Urothelium cell line (cell line): Measurements from ENCODE around the gene CEBPA.

ENCODE experiments used
- DNase-seq: peaks from one replicate; pipeline ENCODE4 v3.0.0; 2011; ENCODE audit warnings: low spot score, mixed read lengths
- FAIRE-seq: peaks from 2 replicates; lab custom pipeline; 2011; peaks lifted over from hg19 to GRCh38; lab: Jason Lieb, UNC

Gene CEBPA

GRCh38 chr19:33302175-33302973, at the start of gene CEBPA:
TSS of gene CEBPA (minus strand) at chr19:33302534. CDS start at chr19:33302414, 120 bp downstream.
- FAIRE-seq (no peak), DNase-seq (peak; percentile 71)

- DNase-seq (peak; percentile 38), FAIRE-seq (no peak)
These were observed 48.4 kb upstream of the CEBPA start for GRCh38 chr19:33350538-33351309.

- FAIRE-seq, result no peak
These were observed 47.3 kb upstream of the CEBPA start for GRCh38 chr19:33349319-33350289.

GRCh38 chr19:33348301-33349010, 46.1 kb upstream of the CEBPA start:
- DNase-seq, result no peak
- no peak for FAIRE-seq

More at GRCh38 chr19:33349319-33350289, 47.3 kb upstream of the CEBPA start:
- DNase-seq, result no peak

- DNase-seq, result no peak
- FAIRE-seq, result no peak
These were observed 45.0 kb upstream of the CEBPA start for GRCh38 chr19:33347300-33347699.

GRCh38 chr19:33346665-33347064, 44.3 kb upstream of the CEBPA start:
- DNase-seq (no peak), FAIRE-seq (no peak)

GRCh38 chr19:33345163-33345562, 42.8 kb upstream of the CEBPA start:
- DNase-seq, result no peak
- FAIRE-seq, result no peak

- no peak for DNase-seq
- no peak for FAIRE-seq
These were observed 42.2 kb upstream of the CEBPA start for GRCh38 chr19:33344573-33344925.

- DNase-seq, result no peak
- FAIRE-seq, result no peak
These were observed 41.7 kb upstream of the CEBPA start for GRCh38 chr19:33343859-33344572.

GRCh38 chr19:33343301-33343700, 41.0 kb upstream of the CEBPA start:
- DNase-seq (no peak), FAIRE-seq (no peak)

- DNase-seq (no peak), FAIRE-seq (no peak)
These were observed 38.7 kb upstream of the CEBPA start for GRCh38 chr19:33340991-33341390.

- DNase-seq (peak; percentile 73), FAIRE-seq (peak; percentile 32)
These were observed 37.0 kb upstream of the CEBPA start for GRCh38 chr19:33339016-33339984.

- FAIRE-seq, result no peak
- DNase-seq, result no peak
These were observed 33.1 kb upstream of the CEBPA start for GRCh38 chr19:33335446-33335845.

- FAIRE-seq (no peak), DNase-seq (no peak)
These were observed 31.9 kb upstream of the CEBPA start for GRCh38 chr19:33334271-33334670.

- FAIRE-seq (no peak), DNase-seq (no peak)
These were observed 31.3 kb upstream of the CEBPA start for GRCh38 chr19:33333642-33334041.

GRCh38 chr19:33333151-33333550, 30.8 kb upstream of the CEBPA start:
- DNase-seq, result no peak
- FAIRE-seq, result no peak

- no peak for DNase-seq
These were observed 29.9 kb upstream of the CEBPA start for GRCh38 chr19:33332248-33332647.

GRCh38 chr19:33329736-33330135, 27.4 kb upstream of the CEBPA start:
- DNase-seq (no peak), FAIRE-seq (no peak)

More at GRCh38 chr19:33332248-33332647, 29.9 kb upstream of the CEBPA start:
- FAIRE-seq, result no peak
